Rectal smooth muscle tissue (tissue), 1 donor: Measurements from ENCODE around the gene KLRF1.

Source experiments
- H3K27ac ChIP-seq: one replicate; pipeline ENCODE4 v1.7.0; 2013; ENCODE audit warnings: low read depth, low read length, inconsistent platforms
- H3K27me3 ChIP-seq: one replicate; pipeline ENCODE4 v1.7.0; 2013; ENCODE audit warnings: low read length; ENCODE audit not compliant: control insufficient read depth, insufficient read depth
- H3K36me3 ChIP-seq: one replicate; pipeline ENCODE4 v1.7.0; 2013; ENCODE audit warnings: low read length; ENCODE audit not compliant: control insufficient read depth, insufficient read depth
- H3K4me1 ChIP-seq: one replicate; pipeline ENCODE4 v1.7.0; 2013; ENCODE audit warnings: low read length; ENCODE audit not compliant: control insufficient read depth, insufficient read depth
- H3K4me3 ChIP-seq: one replicate; pipeline ENCODE4 v1.7.0; 2013; ENCODE audit warnings: low read length
- H3K9ac ChIP-seq: one replicate; pipeline ENCODE4 v1.7.0; 2013; ENCODE audit warnings: low read length

The KLRF1 gene

GRCh38 chr12:9813821-9814798, 13.2 kb upstream of the KLRF1 start:
- H3K4me1 ChIP-seq, result no peaks in the 10 kb centered on the region
- H3K27me3 ChIP-seq, result no peaks in the 10 kb centered on the region
- H3K9ac ChIP-seq, result no peak overlapping the region
- no peak overlapping the region for H3K27ac ChIP-seq
- no peaks in the 10 kb centered on the region for H3K36me3 ChIP-seq
- H3K4me3 ChIP-seq, result peak overlapping the region; percentile 29

- Histone ChIP-seq H3K9ac (no peak overlapping the region), H3K27me3 (no peaks in the 10 kb centered on the region), H3K4me3 (no peak overlapping the region), H3K36me3 (no peaks in the 10 kb centered on the region), H3K27ac (no peak overlapping the region), H3K4me1 (no peaks in the 10 kb centered on the region)
These were observed 6.9 kb upstream of the KLRF1 start for GRCh38 chr12:9820281-9820930.

- Histone ChIP-seq H3K36me3 (no peaks in the 10 kb centered on the region), H3K4me3 (no peak overlapping the region), H3K27ac (no peak overlapping the region), H3K27me3 (no peaks in the 10 kb centered on the region), H3K9ac (no peak overlapping the region), H3K4me1 (no peaks in the 10 kb centered on the region)
These were observed 2.2 kb downstream of the KLRF1 start for GRCh38 chr12:9829483-9829882.

- H3K4me1 ChIP-seq, result no peaks in the 10 kb centered on the region
- H3K27ac ChIP-seq, result no peak overlapping the region
- H3K27me3 ChIP-seq, result no peaks in the 10 kb centered on the region
- H3K9ac ChIP-seq, result no peak overlapping the region
- no peaks in the 10 kb centered on the region for H3K36me3 ChIP-seq
- H3K4me3 ChIP-seq, result no peak overlapping the region
These were observed 2.7 kb downstream of the KLRF1 start for GRCh38 chr12:9829982-9830381.

- Histone ChIP-seq H3K27me3 (no peaks in the 10 kb centered on the region), H3K9ac (no peak overlapping the region), H3K4me3 (no peak overlapping the region), H3K27ac (no peak overlapping the region), H3K36me3 (no peaks in the 10 kb centered on the region), H3K4me1 (no peaks in the 10 kb centered on the region)
These were observed 4.4 kb downstream of the KLRF1 start for GRCh38 chr12:9831720-9832119.

- H3K4me1 ChIP-seq, result no peaks in the 10 kb centered on the region
- no peak overlapping the region for H3K4me3 ChIP-seq
- no peak overlapping the region for H3K27ac ChIP-seq
- H3K9ac ChIP-seq, result no peak overlapping the region
- no peaks in the 10 kb centered on the region for H3K27me3 ChIP-seq
- no peaks in the 10 kb centered on the region for H3K36me3 ChIP-seq
These were observed 16.1 kb downstream of the KLRF1 start for GRCh38 chr12:9843407-9843806.

- H3K4me1 ChIP-seq, result no peaks in the 10 kb centered on the region
- H3K27me3 ChIP-seq, result no peaks in the 10 kb centered on the region
- H3K36me3 ChIP-seq, result no peaks in the 10 kb centered on the region
- no peak overlapping the region for H3K27ac ChIP-seq
- no peak overlapping the region for H3K9ac ChIP-seq
- no peak overlapping the region for H3K4me3 ChIP-seq
These were observed 21.6 kb downstream of the KLRF1 start for GRCh38 chr12:9848899-9849298.

GRCh38 chr12:9851050-9851449, 23.8 kb downstream of the KLRF1 start:
- Histone ChIP-seq H3K36me3 (no peaks in the 10 kb centered on the region), H3K9ac (no peak overlapping the region), H3K4me3 (no peak overlapping the region), H3K27me3 (no peaks in the 10 kb centered on the region), H3K4me1 (no peaks in the 10 kb centered on the region), H3K27ac (no peak overlapping the region)

GRCh38 chr12:9851927-9852326, 24.6 kb downstream of the KLRF1 start:
- no peaks in the 10 kb centered on the region for H3K27me3 ChIP-seq
- H3K9ac ChIP-seq, result no peak overlapping the region
- H3K4me1 ChIP-seq, result no peaks in the 10 kb centered on the region
- H3K4me3 ChIP-seq, result no peak overlapping the region
- no peak overlapping the region for H3K27ac ChIP-seq
- no peaks in the 10 kb centered on the region for H3K36me3 ChIP-seq

- H3K36me3 ChIP-seq, result no peaks in the 10 kb centered on the region
- no peak overlapping the region for H3K4me3 ChIP-seq
- no peak overlapping the region for H3K9ac ChIP-seq
- no peaks in the 10 kb centered on the region for H3K27me3 ChIP-seq
- no peaks in the 10 kb centered on the region for H3K4me1 ChIP-seq
- H3K27ac ChIP-seq, result no peak overlapping the region
These were observed 28.9 kb downstream of the KLRF1 start for GRCh38 chr12:9856151-9856550.

- Histone ChIP-seq H3K4me3 (no peak overlapping the region), H3K27me3 (no peaks in the 10 kb centered on the region), H3K9ac (no peak overlapping the region), H3K27ac (no peak overlapping the region), H3K4me1 (no peaks in the 10 kb centered on the region), H3K36me3 (no peaks in the 10 kb centered on the region)
These were observed 29.6 kb downstream of the KLRF1 start for GRCh38 chr12:9856894-9857293.

- H3K4me1 ChIP-seq, result no peaks in the 10 kb centered on the region
- no peak overlapping the region for H3K27ac ChIP-seq
- H3K27me3 ChIP-seq, result no peaks in the 10 kb centered on the region
- H3K36me3 ChIP-seq, result no peaks in the 10 kb centered on the region
- H3K9ac ChIP-seq, result no peak overlapping the region
- H3K4me3 ChIP-seq, result no peak overlapping the region
These were observed 30.9 kb downstream of the KLRF1 start for GRCh38 chr12:9858135-9858534.
